GM12873 (cell line): ENCODE measurements around the gene AGPS.

Experiments used
- CTCF ChIP-seq: IDR thresholded peaks from 2 replicates; pipeline ENCODE4 v1.5.1; 2012; ENCODE audit warnings: low read depth, mild to moderate bottlenecking, moderate library complexity, low read length, control low read depth; ENCODE audit not compliant: insufficient read depth; ENCODE audit errors: missing control alignments

Gene AGPS

GRCh38 chr2:177541258-177541991 is 148.9 kb downstream of the AGPS start:
- TF ChIP-seq CTCF = no peak

- TF ChIP-seq CTCF = no peak
These were observed 149.8 kb downstream of the AGPS start for GRCh38 chr2:177542396-177542795.

- no peak for TF ChIP-seq CTCF
These were observed 150.6 kb downstream of the AGPS start for GRCh38 chr2:177543007-177543760.

- TF ChIP-seq CTCF = no peak
These were observed 152.6 kb downstream of the AGPS start for GRCh38 chr2:177545143-177545542.

- no peak for TF ChIP-seq CTCF
These were observed 153.5 kb downstream of the AGPS start for GRCh38 chr2:177545981-177546585.

- no peak for TF ChIP-seq CTCF
These were observed 154.5 kb downstream of the AGPS start for GRCh38 chr2:177547122-177547521.

GRCh38 chr2:177547772-177548171 is 155.2 kb downstream of the AGPS start:
- TF ChIP-seq CTCF = no peak
